Neural crest cell (in vitro differentiated cells): ENCODE data around the gene SGSH. TPM values are rescaled to one million over a fixed set of nuclear protein-coding genes. Genes with fewer than 3 reads are reported as not detected.
"Not testable (repeated sequence)": the region's sequence is repeated elsewhere in the genome, so short reads cannot be mapped to it uniquely, and the experiment has no call there.

Experiments
- DNase-seq: peaks from one replicate; pipeline ENCODE4 v3.0.0; 2021; ENCODE audit warnings: low read depth, mixed read lengths, low spot score
- H3K27ac Mint-ChIP-seq: one replicate; pipeline ENCODE4 v1.8.0; 2021; ENCODE audit warnings: mild to moderate bottlenecking, mixed read lengths; ENCODE audit not compliant: unreplicated experiment
- H3K27me3 Mint-ChIP-seq: 2 replicates; pipeline ENCODE4 v1.8.0; 2021; ENCODE audit warnings: low read depth, mild to moderate bottlenecking, mixed read lengths
- H3K36me3 Mint-ChIP-seq: 2 replicates; pipeline ENCODE4 v1.8.0; 2021; ENCODE audit warnings: low read depth, mild to moderate bottlenecking, mixed read lengths
- H3K4me1 Mint-ChIP-seq: 2 replicates; pipeline ENCODE4 v1.8.0; 2021; ENCODE audit warnings: mixed read lengths
- H3K4me3 Mint-ChIP-seq: one replicate; pipeline ENCODE4 v1.8.0; 2021; ENCODE audit warnings: mild to moderate bottlenecking, mixed read lengths
- H3K9me3 Mint-ChIP-seq: 2 replicates; pipeline ENCODE4 v1.8.0; 2021; ENCODE audit warnings: mixed read lengths
- CTCF ChIP-seq: fragments of 200-600 bp; sonication (generic); conservative IDR thresholded peaks from 2 replicates; pipeline ENCODE4 v1.5.0; 2021; ENCODE audit warnings: antibody characterized with exemption, mild to moderate bottlenecking
- total RNA-seq: library from RNA; stranded (reverse); gene quantifications from 2 replicates; pipeline ENCODE4 v1.2.1, GENCODE V29; 2021

Gene SGSH
- total RNA-seq, 1 donor from 2014 or later: 32.8 TPM

- peaks cover 3% of the 10 kb centered on the region for H3K36me3 Mint-ChIP-seq
- no peaks in the 10 kb centered on the region for H3K9me3 Mint-ChIP-seq
- H3K4me3 Mint-ChIP-seq: peak overlapping the region; percentile 93
- peaks cover 32% of the 10 kb centered on the region for H3K4me1 Mint-ChIP-seq
- H3K27ac Mint-ChIP-seq: peak overlapping the region; percentile 94
- peaks cover 8% of the 10 kb centered on the region for H3K27me3 Mint-ChIP-seq
- TF ChIP-seq CTCF: no peak
- DNase-seq: peak; percentile 59
Measured at GRCh38 chr17:80261159-80261894, 41.2 kb upstream of the SGSH start.

- H3K4me1 Mint-ChIP-seq: peaks cover 32% of the 10 kb centered on the region
Measured at GRCh38 chr17:80260791-80261158, 40.6 kb upstream of the SGSH start, which contains the start of gene RNF213. TSS of gene RNF213 (plus strand) at chr17:80260852. CDS start at chr17:80263682, 2,830 bp downstream.

GRCh38 chr17:80260069-80260535, 40.0 kb upstream of the SGSH start:
- no peak overlapping the region for H3K27ac Mint-ChIP-seq
- H3K9me3 Mint-ChIP-seq: no peaks in the 10 kb centered on the region
- H3K4me3 Mint-ChIP-seq: peak overlapping the region; percentile 88
- DNase-seq: peak; percentile 55
- TF ChIP-seq CTCF: no peak
- peaks cover 8% of the 10 kb centered on the region for H3K27me3 Mint-ChIP-seq
- H3K4me1 Mint-ChIP-seq: peaks cover 32% of the 10 kb centered on the region
- no peaks in the 10 kb centered on the region for H3K36me3 Mint-ChIP-seq

More at GRCh38 chr17:80260791-80261158, 40.6 kb upstream of the SGSH start, which contains the start of gene RNF213:
- Mint-ChIP-seq H3K27me3 (peaks cover 8% of the 10 kb centered on the region), H3K4me3 (peak within 1 kb of the TSS; percentile 93), H3K27ac (peak within 1 kb of the TSS; percentile 94), H3K9me3 (no peaks in the 10 kb centered on the region), H3K36me3 (peaks cover 2% of the 10 kb centered on the region)
- DNase-seq: peak; percentile 40
- TF ChIP-seq CTCF: no peak

- Mint-ChIP-seq H3K27me3 (peaks cover 8% of the 10 kb centered on the region), H3K27ac (no peak overlapping the region), H3K4me3 (peak overlapping the region; percentile 88), H3K36me3 (no peaks in the 10 kb centered on the region), H3K9me3 (no peaks in the 10 kb centered on the region), H3K4me1 (peaks cover 30% of the 10 kb centered on the region)
- no peak for TF ChIP-seq CTCF
- DNase-seq: no peak
Measured at GRCh38 chr17:80259457-80260068, 39.4 kb upstream of the SGSH start.

GRCh38 chr17:80258296-80258695, 38.2 kb upstream of the SGSH start:
- DNase-seq, H3K36me3 Mint-ChIP-seq, H3K27ac Mint-ChIP-seq, H3K27me3 Mint-ChIP-seq, H3K9me3 Mint-ChIP-seq: not testable (repeated sequence)
- Mint-ChIP-seq H3K4me1 (peaks cover 28% of the 10 kb centered on the region), H3K4me3 (peak overlapping the region; percentile 88)

- H3K4me3 Mint-ChIP-seq: peak overlapping the region; percentile 88
- H3K9me3 Mint-ChIP-seq: no peaks in the 10 kb centered on the region
- peak overlapping the region; percentile 43 for H3K27ac Mint-ChIP-seq
- DNase-seq: no peak
- no peak for TF ChIP-seq CTCF
- peaks cover 28% of the 10 kb centered on the region for H3K4me1 Mint-ChIP-seq
- H3K27me3 Mint-ChIP-seq: peaks cover 8% of the 10 kb centered on the region
- H3K36me3 Mint-ChIP-seq: no peaks in the 10 kb centered on the region
Measured at GRCh38 chr17:80257716-80258213, 37.6 kb upstream of the SGSH start.
